SK-N-SH treated with all-trans-retinoic acid at 6 μM for 48 hours (cell line): Measurements from ENCODE around the gene HPRT1.
A peak's percentile ranks its signal among the peaks of the same experiment; 100 is the strongest.

Source experiments
- ATAC-seq: fragments of 200-7000 bp; cut with Tn5 transposase; 3 replicates; pipeline ENCODE4 v1.9.1; 2020; ENCODE audit warnings: mild to moderate bottlenecking, moderate library complexity
- BACH2 ChIP-seq: fragments of 250-450 bp; sonication (Bioruptor Pico); IDR thresholded peaks from 2 replicates; pipeline ENCODE4 v1.9.0; 2021; ENCODE audit warnings: mild to moderate bottlenecking, borderline replicate concordance
- CSDC2 ChIP-seq: fragments of 250-450 bp; sonication (Bioruptor Pico); IDR thresholded peaks from 2 replicates; pipeline ENCODE4 v1.5.0; 2020; ENCODE audit warnings: mild to moderate bottlenecking, moderate library complexity
- ESRRG ChIP-seq: fragments of 250-450 bp; sonication (Bioruptor Pico); IDR thresholded peaks from 2 replicates; pipeline ENCODE4 v1.6.1; 2021; ENCODE audit warnings: mild to moderate bottlenecking
- GLIS3 ChIP-seq: fragments of 250-450 bp; sonication (Bioruptor Pico); IDR thresholded peaks from 2 replicates; pipeline ENCODE4 v1.5.0; 2020; ENCODE audit warnings: mild to moderate bottlenecking, moderate library complexity
- ISL1 ChIP-seq: fragments of 250-450 bp; sonication (Bioruptor Pico); IDR thresholded peaks from 2 replicates; pipeline ENCODE4 v2.1.2; 2022; ENCODE audit warnings: mild to moderate bottlenecking, moderate library complexity
- OSR1 ChIP-seq: fragments of 250-450 bp; sonication (Bioruptor Pico); IDR thresholded peaks from 2 replicates; pipeline ENCODE4 v1.8.0; 2022; ENCODE audit warnings: moderate library complexity, mild to moderate bottlenecking, inconsistent platforms
- PPARA ChIP-seq: fragments of 250-450 bp; sonication (Bioruptor Pico); IDR thresholded peaks from 2 replicates; pipeline ENCODE4 v1.5.0; 2020; ENCODE audit warnings: mild to moderate bottlenecking, borderline replicate concordance
- SNAI2 ChIP-seq: fragments of 250-450 bp; sonication (Bioruptor Pico); IDR thresholded peaks from 2 replicates; pipeline ENCODE4 v1.5.0; 2020; ENCODE audit warnings: mild to moderate bottlenecking, moderate library complexity
- TCF4 ChIP-seq: fragments of 250-450 bp; sonication (Bioruptor Pico); IDR thresholded peaks from 2 replicates; pipeline ENCODE4 v1.8.0; 2021; ENCODE audit warnings: mild to moderate bottlenecking, moderate library complexity, borderline replicate concordance
- TOX ChIP-seq: fragments of 250-450 bp; sonication (Bioruptor Pico); IDR thresholded peaks from 2 replicates; pipeline ENCODE4 v1.8.0; 2021; ENCODE audit warnings: mild to moderate bottlenecking, moderate library complexity, borderline replicate concordance
- ZC3H10 ChIP-seq: fragments of 250-450 bp; sonication (Bioruptor Pico); IDR thresholded peaks from 2 replicates; pipeline ENCODE4 v1.5.1; 2021; ENCODE audit warnings: mild to moderate bottlenecking, moderate library complexity
- ZFP3 ChIP-seq: fragments of 250-450 bp; sonication (Bioruptor Pico); IDR thresholded peaks from 2 replicates; pipeline ENCODE4 v1.5.0; 2020; ENCODE audit warnings: mild to moderate bottlenecking, moderate library complexity
- ZFP30 ChIP-seq: fragments of 450-650 bp; formaldehyde crosslinking; IDR thresholded peaks from 2 replicates; pipeline ENCODE4 v1.5.0; 2022; ENCODE audit warnings: mild to moderate bottlenecking, moderate library complexity
- ZNF70 ChIP-seq: fragments of 450-650 bp; formaldehyde crosslinking; IDR thresholded peaks from 2 replicates; pipeline ENCODE4 v1.5.0; 2020; ENCODE audit warnings: mild to moderate bottlenecking, moderate library complexity
- ZNF8 ChIP-seq: fragments of 450-650 bp; formaldehyde crosslinking; IDR thresholded peaks from 2 replicates; pipeline ENCODE4 v1.5.0; 2020; ENCODE audit warnings: mild to moderate bottlenecking, moderate library complexity
- TF ChIP-seq, protein P1 (sequence below): fragments of 250-450 bp; sonication (Bioruptor Pico); IDR thresholded peaks from 2 replicates; pipeline ENCODE4 v1.8.0; 2020; ENCODE audit warnings: mild to moderate bottlenecking, moderate library complexity, borderline replicate concordance
- TF ChIP-seq, protein P2 (sequence below): fragments of 250-450 bp; sonication (Bioruptor Pico); IDR thresholded peaks from 2 replicates; pipeline ENCODE4 v1.5.1; 2021; ENCODE audit warnings: mild to moderate bottlenecking, moderate library complexity
- TF ChIP-seq, protein P3 (sequence below): fragments of 250-450 bp; sonication (Bioruptor Pico); IDR thresholded peaks from 2 replicates; pipeline ENCODE4 v1.5.0; 2020; ENCODE audit warnings: mild to moderate bottlenecking, moderate library complexity

HPRT1 gene

DNA sequence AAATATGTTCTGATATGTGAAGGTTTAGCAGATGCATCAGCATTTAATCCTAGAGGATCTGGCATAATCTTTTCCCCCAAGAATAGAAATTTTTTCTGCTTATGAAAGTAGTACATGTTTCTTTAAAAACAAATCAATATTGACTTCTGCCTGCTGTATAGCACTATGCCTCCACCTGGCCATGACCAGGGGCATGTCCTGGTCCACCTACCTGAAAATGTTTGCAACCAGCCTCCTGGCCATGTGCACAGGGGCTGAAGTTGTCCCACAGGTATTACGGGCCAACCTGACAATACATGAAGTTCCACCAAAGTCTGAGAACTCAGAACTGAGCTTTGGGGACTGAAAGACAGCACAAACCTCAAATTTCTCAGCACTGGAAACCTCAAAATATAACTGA, 10.0 kb downstream of the HPRT1 start:
- ATAC-seq, result no peak
- TF ChIP-seq SNAI2 (CRISPR knock-in tag), result no peak
- no peak for TF ChIP-seq BACH2 (CRISPR knock-in tag)
- TF ChIP-seq ZNF8 (CRISPR knock-in tag), result no peak
- no peak for TF ChIP-seq GLIS3 (CRISPR knock-in tag)
- TF ChIP-seq ESRRG (CRISPR knock-in tag), result no peak
- TF ChIP-seq ZC3H10 (CRISPR knock-in tag), result no peak
- TF ChIP-seq TCF4, result no peak
- no peak for TF ChIP-seq ZFP30 (CRISPR knock-in tag)
- TF ChIP-seq PPARA, result no peak
- TF ChIP-seq, protein P1, sequence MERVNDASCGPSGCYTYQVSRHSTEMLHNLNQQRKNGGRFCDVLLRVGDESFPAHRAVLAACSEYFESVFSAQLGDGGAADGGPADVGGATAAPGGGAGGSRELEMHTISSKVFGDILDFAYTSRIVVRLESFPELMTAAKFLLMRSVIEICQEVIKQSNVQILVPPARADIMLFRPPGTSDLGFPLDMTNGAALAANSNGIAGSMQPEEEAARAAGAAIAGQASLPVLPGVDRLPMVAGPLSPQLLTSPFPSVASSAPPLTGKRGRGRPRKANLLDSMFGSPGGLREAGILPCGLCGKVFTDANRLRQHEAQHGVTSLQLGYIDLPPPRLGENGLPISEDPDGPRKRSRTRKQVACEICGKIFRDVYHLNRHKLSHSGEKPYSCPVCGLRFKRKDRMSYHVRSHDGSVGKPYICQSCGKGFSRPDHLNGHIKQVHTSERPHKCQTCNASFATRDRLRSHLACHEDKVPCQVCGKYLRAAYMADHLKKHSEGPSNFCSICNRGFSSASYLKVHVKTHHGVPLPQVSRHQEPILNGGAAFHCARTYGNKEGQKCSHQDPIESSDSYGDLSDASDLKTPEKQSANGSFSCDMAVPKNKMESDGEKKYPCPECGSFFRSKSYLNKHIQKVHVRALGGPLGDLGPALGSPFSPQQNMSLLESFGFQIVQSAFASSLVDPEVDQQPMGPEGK (CRISPR knock-in tag), result no peak
- TF ChIP-seq ISL1 (CRISPR knock-in tag), result no peak

GRCh38 chrX:134472041-134472440, 12.1 kb downstream of the HPRT1 start:
- ATAC-seq, result no peak
- no peak for TF ChIP-seq ZNF8 (CRISPR knock-in tag)
- no peak for TF ChIP-seq ISL1 (CRISPR knock-in tag)
- TF ChIP-seq ESRRG (CRISPR knock-in tag), result no peak
- TF ChIP-seq SNAI2 (CRISPR knock-in tag), result no peak
- TF ChIP-seq OSR1 (CRISPR knock-in tag), result no peak
- TF ChIP-seq ZFP3, result no peak
- TF ChIP-seq TOX, result no peak
- TF ChIP-seq, protein P2, sequence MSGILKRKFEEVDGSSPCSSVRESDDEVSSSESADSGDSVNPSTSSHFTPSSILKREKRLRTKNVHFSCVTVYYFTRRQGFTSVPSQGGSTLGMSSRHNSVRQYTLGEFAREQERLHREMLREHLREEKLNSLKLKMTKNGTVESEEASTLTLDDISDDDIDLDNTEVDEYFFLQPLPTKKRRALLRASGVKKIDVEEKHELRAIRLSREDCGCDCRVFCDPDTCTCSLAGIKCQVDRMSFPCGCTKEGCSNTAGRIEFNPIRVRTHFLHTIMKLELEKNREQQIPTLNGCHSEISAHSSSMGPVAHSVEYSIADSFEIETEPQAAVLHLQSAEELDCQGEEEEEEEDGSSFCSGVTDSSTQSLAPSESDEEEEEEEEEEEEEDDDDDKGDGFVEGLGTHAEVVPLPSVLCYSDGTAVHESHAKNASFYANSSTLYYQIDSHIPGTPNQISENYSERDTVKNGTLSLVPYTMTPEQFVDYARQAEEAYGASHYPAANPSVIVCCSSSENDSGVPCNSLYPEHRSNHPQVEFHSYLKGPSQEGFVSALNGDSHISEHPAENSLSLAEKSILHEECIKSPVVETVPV, result no peak

DNA sequence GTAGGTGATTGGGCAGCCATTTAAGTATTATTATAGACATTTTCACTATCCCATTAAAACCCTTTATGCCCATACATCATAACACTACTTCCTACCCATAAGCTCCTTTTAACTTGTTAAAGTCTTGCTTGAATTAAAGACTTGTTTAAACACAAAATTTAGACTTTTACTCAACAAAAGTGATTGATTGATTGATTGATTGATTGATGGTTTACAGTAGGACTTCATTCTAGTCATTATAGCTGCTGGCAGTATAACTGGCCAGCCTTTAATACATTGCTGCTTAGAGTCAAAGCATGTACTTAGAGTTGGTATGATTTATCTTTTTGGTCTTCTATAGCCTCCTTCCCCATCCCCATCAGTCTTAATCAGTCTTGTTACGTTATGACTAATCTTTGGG, 16.3 kb downstream of the HPRT1 start:
- TF ChIP-seq ZC3H10 (CRISPR knock-in tag), result no peak
- 0 out of 2 replicates have a peak, but pooled peaks have one; percentile 44 for TF ChIP-seq ISL1 (CRISPR knock-in tag)
- ATAC-seq, result no peak

- no peak for ATAC-seq
- TF ChIP-seq GLIS3 (CRISPR knock-in tag), result no peak
- TF ChIP-seq, protein P2, result no peak
- TF ChIP-seq ISL1 (CRISPR knock-in tag), result no peak
- no peak for TF ChIP-seq TOX
- TF ChIP-seq TCF4, result no peak
- TF ChIP-seq, protein P3, sequence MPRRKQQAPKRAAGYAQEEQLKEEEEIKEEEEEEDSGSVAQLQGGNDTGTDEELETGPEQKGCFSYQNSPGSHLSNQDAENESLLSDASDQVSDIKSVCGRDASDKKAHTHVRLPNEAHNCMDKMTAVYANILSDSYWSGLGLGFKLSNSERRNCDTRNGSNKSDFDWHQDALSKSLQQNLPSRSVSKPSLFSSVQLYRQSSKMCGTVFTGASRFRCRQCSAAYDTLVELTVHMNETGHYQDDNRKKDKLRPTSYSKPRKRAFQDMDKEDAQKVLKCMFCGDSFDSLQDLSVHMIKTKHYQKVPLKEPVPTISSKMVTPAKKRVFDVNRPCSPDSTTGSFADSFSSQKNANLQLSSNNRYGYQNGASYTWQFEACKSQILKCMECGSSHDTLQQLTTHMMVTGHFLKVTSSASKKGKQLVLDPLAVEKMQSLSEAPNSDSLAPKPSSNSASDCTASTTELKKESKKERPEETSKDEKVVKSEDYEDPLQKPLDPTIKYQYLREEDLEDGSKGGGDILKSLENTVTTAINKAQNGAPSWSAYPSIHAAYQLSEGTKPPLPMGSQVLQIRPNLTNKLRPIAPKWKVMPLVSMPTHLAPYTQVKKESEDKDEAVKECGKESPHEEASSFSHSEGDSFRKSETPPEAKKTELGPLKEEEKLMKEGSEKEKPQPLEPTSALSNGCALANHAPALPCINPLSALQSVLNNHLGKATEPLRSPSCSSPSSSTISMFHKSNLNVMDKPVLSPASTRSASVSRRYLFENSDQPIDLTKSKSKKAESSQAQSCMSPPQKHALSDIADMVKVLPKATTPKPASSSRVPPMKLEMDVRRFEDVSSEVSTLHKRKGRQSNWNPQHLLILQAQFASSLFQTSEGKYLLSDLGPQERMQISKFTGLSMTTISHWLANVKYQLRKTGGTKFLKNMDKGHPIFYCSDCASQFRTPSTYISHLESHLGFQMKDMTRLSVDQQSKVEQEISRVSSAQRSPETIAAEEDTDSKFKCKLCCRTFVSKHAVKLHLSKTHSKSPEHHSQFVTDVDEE, result no peak
- TF ChIP-seq SNAI2 (CRISPR knock-in tag), result no peak
- no peak for TF ChIP-seq BACH2 (CRISPR knock-in tag)
- no peak for TF ChIP-seq ZNF8 (CRISPR knock-in tag)
- TF ChIP-seq CSDC2, result no peak
- TF ChIP-seq ZFP3, result no peak
- TF ChIP-seq PPARA, result no peak
- no peak for TF ChIP-seq OSR1 (CRISPR knock-in tag)
- TF ChIP-seq ZFP30 (CRISPR knock-in tag), result no peak
- no peak for TF ChIP-seq ESRRG (CRISPR knock-in tag)
- no peak for TF ChIP-seq ZNF70 (CRISPR knock-in tag)
Measured at GRCh38 chrX:134478374-134478773, 18.4 kb downstream of the HPRT1 start.

- no peak for ATAC-seq
- TF ChIP-seq ZFP30 (CRISPR knock-in tag), result no peak
Measured at GRCh38 chrX:134480061-134480460, 20.1 kb downstream of the HPRT1 start.
